ENCODE results near the gene DNASE1L1. TPM values are rescaled to one million over a fixed set of nuclear protein-coding genes. Genes with fewer than 3 reads are reported as not detected.

Gene DNASE1L1
- total RNA-seq, 4 donors from 2014 or later = 11.1 to 29.3 (median 22.3) TPM

DNA sequence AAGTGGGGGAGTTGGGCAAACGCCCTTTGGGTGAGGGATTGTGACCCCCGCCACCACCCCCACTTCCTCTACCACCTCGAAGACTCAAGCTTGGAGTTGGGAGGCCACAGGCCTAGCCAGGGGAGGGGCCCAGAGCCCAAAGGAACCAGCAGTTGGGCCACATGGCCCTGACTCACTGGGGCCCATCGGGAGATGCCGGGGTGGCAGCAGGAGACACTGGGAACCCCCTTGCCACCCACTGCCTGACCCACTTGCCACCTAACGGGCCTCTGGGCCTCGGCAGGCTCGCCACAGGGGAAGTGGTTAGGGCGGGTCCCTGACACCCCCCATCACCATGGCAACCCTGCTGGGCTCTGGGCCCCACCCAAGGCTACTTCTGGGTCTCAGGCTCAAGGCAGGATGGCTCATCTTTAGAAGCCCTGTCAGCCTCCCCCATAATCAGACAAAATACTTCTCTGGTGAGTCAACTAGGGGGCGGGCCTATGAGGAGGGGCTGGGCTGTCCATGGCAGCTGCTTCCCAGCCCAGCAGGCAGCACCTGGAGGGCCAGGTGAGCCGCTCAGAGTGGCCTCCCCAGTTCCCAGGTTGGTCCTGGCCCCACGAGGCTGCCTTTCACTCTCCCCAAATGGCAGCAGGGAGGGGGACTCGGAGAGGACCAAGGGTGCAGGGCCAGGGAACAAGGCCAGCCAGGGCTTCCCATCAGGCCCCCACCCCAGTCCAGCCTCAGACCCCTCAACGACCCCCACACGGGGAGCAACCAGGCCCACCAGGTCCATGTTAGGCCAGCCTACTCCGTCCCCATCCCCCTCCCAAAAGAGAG, 40.2 kb downstream of the DNASE1L1 start:
- ATAC-seq = peak; percentile 53
- H3K27me3 ChIP-seq = no peaks in the 10 kb centered on the region
- H3K36me3 ChIP-seq = peaks cover 0 to 54% of the 10 kb centered on the region in 2 donors
- TF ChIP-seq POLR2AphosphoS5 (IDR thresholded peaks at IDR 0.05) (peak; percentile 42), POLR2A (IDR thresholded peaks at IDR 0.05) (peak; percentile 11 to 35), EP300 (IDR thresholded peaks at IDR 0.05) (no peak)
- H3K9me3 ChIP-seq = no peaks in the 10 kb centered on the region
- peak overlapping the region; percentile 94 to 99 (median 96) for H3K27ac ChIP-seq
- H3K4me3 ChIP-seq = peak overlapping the region; percentile 53 to 74
- no CpG with 5 or more reads among the region's 16 CpGs for WGBS, 2 donors (ENCODE audit: low coverage in 1 of 2)
- peaks cover 0 to 73% (median 13%) of the 10 kb centered on the region in 3 donors for H3K4me1 ChIP-seq

DNA sequence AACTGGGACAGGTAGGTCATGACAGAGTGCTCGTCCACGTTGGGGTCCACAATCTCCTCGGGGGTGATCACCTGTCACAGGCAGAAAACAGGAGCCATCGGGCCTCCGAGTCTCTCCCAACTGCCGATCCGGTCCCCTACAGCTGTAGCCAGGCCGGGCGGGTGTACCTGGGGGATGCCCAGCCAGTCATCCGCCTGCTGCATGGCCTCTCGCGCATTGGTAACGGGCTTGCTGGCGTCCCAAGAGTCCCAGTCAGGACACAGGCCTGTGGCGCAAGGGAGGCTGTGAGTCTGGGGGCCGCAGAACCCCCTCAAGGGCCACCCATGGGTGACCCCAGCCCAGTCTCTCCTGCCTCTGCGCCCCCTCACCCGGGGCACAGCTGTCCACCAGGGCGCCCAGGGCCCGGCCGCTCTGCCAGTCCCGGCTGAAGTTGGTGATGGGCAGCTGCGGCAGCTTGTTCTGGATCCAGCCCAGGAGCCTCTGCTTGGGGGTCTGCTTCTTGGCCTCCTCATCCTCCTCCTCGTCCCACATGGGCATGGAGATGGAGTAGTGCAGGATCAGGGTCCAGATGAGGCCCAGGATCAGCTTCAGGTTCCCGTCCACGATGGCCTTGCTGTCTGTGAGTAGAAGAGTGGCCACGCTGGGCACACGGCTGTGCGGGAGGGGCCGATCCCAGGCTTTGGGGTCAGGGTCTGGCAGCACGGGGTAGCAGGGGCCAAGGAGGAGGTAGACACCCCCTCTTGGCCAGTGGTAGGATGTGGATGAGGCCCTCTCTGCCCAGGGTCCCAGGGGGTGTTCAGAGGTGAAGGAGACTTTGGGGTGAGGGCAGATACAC, 41.4 kb downstream of the DNASE1L1 start:
- no peak for ATAC-seq
- Histone ChIP-seq H3K4me3 (peak overlapping the region; percentile 53 to 74), H3K36me3 (peaks cover 0 to 63% of the 10 kb centered on the region in 2 donors), H3K4me1 (peaks cover 0 to 72% (median 11%) of the 10 kb centered on the region in 3 donors), H3K27ac (peak overlapping the region; percentile 94 to 99 (median 96)), H3K9me3 (no peaks in the 10 kb centered on the region), H3K27me3 (no peaks in the 10 kb centered on the region)
- no CpG with 5 or more reads among the region's 31 CpGs for WGBS, 2 donors (ENCODE audit: low coverage in 1 of 2)
- TF ChIP-seq POLR2AphosphoS5 (IDR thresholded peaks at IDR 0.05) (no peak), CTCF (IDR thresholded peaks at IDR 0.05) (no peak), EP300 (IDR thresholded peaks at IDR 0.05) (no peak), POLR2A (IDR thresholded peaks at IDR 0.05) (no peak)

- peaks cover 0 to 74% (median 11%) of the 10 kb centered on the region in 3 donors for H3K4me1 ChIP-seq
- ATAC-seq = no peak
- peak overlapping the region in 1 of 2 donors; percentile 74 for H3K4me3 ChIP-seq
- WGBS, 2 donors (ENCODE audit: low coverage in 1 of 2) = 73% methylated on average over 3 of the region's 11 CpGs; no CpG with 5 or more reads in 1 of the 2 donors
- peaks cover 0 to 74% of the 10 kb centered on the region in 2 donors for H3K36me3 ChIP-seq
- no peaks in the 10 kb centered on the region for H3K9me3 ChIP-seq
- H3K27ac ChIP-seq = peak overlapping the region; percentile 94 to 99 (median 96)
- no peaks in the 10 kb centered on the region for H3K27me3 ChIP-seq
- TF ChIP-seq POLR2A (IDR thresholded peaks at IDR 0.05) = no peak
- peak; percentile 42 for TF ChIP-seq POLR2AphosphoS5 (IDR thresholded peaks at IDR 0.05)
- no peak for TF ChIP-seq CTCF (IDR thresholded peaks at IDR 0.05)
These were observed 42.4 kb downstream of the DNASE1L1 start for GRCh38 chrX:154366666-154367055.

GRCh38 chrX:154365997-154366665, 42.9 kb downstream of the DNASE1L1 start:
- Histone ChIP-seq H3K4me1 (peaks cover 0 to 79% (median 11%) of the 10 kb centered on the region in 3 donors), H3K36me3 (peaks cover 0 to 79% of the 10 kb centered on the region in 2 donors)
- WGBS, 2 donors (ENCODE audit: low coverage in 1 of 2) = 67% methylated on average over 1 of the region's 32 CpGs; no CpG with 5 or more reads in 1 of the 2 donors

More at GRCh38 chrX:154365997-154366665, 42.9 kb downstream of the DNASE1L1 start:
- Histone ChIP-seq H3K9me3 (no peaks in the 10 kb centered on the region), H3K27ac (peak overlapping the region; percentile 94 to 99 (median 96)), H3K27me3 (no peaks in the 10 kb centered on the region), H3K4me3 (peak overlapping the region in 1 of 2 donors; percentile 74)
- no peak for ATAC-seq
- TF ChIP-seq POLR2A (IDR thresholded peaks at IDR 0.05) = no peak
- TF ChIP-seq EP300 (IDR thresholded peaks at IDR 0.05) = no peak
- TF ChIP-seq POLR2AphosphoS5 (IDR thresholded peaks at IDR 0.05) = peak; percentile 40
- no peak for TF ChIP-seq CTCF (IDR thresholded peaks at IDR 0.05)
